Measurements from ENCODE around the gene RAD1.
"Not testable (repeated sequence)": the region's sequence is repeated elsewhere in the genome, so short reads cannot be mapped to it uniquely, and the experiment has no call there.

The RAD1 gene, protein sequence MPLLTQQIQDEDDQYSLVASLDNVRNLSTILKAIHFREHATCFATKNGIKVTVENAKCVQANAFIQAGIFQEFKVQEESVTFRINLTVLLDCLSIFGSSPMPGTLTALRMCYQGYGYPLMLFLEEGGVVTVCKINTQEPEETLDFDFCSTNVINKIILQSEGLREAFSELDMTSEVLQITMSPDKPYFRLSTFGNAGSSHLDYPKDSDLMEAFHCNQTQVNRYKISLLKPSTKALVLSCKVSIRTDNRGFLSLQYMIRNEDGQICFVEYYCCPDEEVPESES

DNA sequence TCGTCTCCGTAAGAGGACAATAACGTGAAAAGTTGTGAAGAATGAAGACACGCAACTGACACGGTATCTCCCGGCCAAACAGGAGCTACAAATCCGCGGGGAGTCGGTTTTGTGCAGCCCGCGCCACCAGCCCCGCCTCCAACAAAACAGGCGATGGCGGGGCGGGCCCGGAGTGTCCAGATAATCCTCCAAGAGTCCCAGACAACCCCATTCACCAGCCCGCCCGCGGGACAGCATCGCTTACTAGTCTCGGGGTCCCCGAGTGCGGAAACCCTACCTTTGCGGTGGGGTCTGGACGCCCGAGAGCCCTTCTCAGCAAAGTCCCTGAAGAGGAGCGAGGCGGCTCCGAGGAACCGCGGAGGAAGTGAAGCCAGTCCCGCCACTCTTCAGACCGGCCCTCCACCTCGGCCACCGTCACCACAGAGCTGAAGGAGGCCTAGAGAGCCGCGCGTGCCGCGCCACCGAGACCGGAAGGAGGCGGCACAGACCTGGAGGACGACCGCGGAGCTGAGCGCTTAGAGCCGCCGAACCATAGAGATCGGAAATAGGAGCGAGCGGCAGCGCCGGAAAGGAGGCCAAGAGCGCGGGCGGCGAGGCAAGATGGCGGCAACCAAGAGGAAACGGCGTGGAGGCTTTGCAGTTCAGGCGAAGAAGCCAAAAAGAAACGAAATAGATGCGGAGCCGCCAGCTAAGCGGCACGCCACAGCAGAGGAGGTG, at the start of gene RAD1, which contains the start of gene BRIX1:
Gene RAD1, minus strand, starts transcription at position 366 of the 717 bp plus-strand sequence. CDS start 612 bp downstream, outside the sequence.
Gene BRIX1, plus strand, starts transcription at position 573 of the 717 bp plus-strand sequence. Its CDS starts 28 bp downstream, at position 601.
- DNase-seq: peak; percentile 91

- DNase-seq: no peak
These were observed 44.0 kb upstream of the RAD1 start for GRCh38 chr5:34959323-34959722.

DNA sequence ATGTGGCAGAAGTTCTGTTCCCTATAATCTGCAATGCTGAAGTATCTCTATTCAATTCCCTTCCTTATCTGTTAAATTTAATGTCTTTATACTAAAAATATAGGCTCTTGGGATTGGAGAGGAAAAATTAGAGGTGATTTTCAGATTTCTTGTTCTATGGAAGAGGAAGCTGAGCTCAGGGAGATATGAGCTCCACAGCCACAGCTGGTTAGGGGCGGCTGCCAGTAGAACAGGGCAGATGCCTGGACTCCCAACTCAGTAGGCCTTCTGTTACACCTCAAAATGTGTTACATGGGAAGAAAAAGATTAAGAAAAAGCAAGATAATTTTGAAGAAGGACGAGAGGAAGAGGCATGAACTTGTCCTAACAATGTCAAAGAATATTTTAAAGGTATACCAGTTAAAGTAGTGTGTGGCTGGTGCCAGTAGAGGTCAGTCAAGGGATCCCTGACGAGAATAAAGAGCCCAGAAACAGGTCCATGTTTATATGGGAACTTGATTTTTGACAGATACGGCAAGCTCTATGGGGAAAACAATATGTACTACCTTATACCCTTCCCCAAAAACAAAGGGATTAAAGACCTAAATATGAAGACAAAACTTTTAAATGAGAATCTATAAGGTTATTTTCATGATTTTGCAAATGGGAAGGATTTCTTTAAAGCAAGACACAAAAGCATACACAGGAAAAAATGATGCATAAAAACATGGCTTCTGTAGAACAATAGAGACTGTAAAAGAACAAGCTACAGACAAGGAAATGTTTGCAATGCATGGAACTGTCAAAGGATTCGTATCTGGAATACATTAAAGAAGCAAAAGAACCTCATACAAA, 42.8 kb upstream of the RAD1 start:
- no peak for DNase-seq

- DNase-seq: no peak
These were observed 42.0 kb upstream of the RAD1 start for GRCh38 chr5:34957321-34957720.

DNA sequence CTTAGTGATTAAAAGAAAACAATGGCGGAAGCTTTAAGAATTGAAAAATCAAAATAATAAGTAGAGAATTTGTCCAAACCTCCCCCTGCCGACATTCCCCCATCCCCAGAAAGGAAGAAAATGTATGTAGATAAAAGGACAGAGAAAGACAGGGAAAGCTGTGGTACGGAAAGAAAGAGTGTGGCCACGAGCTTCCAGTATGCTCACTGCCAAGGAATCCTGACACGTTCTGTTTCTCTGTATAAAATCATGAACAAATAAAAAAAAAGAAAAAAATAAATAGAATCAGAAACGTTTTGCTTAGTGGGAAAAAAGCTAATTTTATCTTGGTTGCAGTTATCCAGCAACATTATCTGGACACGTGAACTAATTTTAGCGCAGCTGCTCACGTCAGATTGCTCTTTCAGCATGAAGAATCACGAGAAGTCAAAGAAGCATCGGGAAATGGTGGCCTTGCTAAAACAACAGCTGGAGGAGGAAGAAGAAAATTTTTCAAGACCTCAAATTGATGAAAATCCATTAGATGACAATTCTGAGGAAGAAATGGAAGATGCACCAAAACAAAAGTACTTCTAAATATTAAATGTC, 29.2 kb upstream of the RAD1 start:
- no peak for DNase-seq

- DNase-seq: no peak
These were observed 28.7 kb upstream of the RAD1 start for GRCh38 chr5:34944044-34944443.

GRCh38 chr5:34941936-34942335, 26.6 kb upstream of the RAD1 start:
- DNase-seq: no peak

DNA sequence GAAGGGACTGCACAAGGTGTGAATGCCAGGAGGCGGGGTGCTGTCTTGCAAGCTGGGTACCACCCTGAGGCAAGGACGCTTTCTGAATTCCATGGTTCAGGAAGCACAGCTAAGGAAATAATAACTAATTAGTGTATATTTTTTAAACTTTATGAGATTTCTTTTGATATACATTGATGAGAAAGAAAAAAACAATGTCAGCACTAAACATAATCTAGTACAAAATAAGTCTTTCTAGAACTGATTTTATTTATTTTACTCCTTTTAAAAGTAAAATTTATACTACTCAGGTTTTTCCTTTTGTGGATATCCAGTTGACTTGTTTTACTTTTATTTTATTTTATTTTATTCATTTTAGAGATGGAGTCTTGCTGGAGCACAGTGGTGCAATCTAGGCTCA, 17.6 kb upstream of the RAD1 start:
- DNase-seq: no peak

GRCh38 chr5:34930870-34931269, 15.6 kb upstream of the RAD1 start:
- DNase-seq: no peak

DNA sequence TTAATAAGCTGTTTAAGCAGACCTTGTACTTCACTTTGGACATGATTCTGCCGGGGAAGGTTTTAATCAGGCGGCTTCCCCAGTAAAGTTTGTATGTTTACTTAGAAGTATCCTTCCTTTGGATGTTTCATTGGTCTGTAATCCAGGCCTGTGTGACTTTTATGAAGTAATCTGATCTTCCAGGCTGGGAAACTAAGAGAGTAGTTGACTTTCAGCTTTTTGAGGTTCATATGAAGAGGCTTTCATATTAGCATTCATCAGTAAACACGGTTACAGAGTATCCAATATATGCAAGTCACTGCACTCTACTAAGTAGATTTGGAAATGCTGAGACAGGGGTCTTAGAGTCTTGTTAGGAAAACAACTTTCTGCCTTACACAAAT, 15.1 kb upstream of the RAD1 start:
- DNase-seq: no peak

DNA sequence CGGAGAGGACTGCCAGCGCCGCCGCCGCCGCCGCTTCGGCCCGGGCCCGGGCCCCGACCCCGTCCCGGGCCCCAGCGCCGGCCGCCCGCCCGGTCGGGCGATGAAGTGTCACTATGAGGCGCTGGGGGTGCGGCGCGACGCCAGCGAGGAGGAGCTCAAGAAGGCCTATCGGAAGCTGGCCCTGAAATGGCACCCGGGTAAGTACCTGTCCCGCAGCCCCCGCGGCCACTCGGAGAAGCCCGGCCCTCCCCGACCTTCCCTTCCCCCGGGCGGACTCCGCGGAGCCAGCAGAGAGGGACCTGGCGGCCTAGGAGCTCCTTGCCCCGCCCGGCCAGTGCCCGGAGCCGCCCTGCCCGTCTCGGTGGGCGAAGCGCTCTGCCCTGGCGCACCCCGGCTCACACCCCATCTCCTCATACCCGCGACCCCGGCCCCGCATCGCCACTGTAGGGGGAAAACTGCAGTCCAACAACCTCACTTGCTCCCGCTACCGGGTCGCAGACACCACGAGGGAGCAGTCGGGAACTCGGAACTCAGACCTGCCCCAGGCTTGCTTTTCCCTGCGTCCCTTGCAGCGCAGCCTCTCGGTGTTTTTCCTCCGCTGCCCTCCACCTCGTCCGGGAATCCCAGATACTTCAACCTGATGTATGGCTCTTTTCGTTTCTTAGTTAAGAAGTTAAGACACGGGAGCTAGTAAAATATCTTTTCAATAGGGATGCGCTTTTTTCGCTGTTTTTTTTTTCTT, 14.6 kb upstream of the RAD1 start:
- DNase-seq: peak; percentile 78

DNA sequence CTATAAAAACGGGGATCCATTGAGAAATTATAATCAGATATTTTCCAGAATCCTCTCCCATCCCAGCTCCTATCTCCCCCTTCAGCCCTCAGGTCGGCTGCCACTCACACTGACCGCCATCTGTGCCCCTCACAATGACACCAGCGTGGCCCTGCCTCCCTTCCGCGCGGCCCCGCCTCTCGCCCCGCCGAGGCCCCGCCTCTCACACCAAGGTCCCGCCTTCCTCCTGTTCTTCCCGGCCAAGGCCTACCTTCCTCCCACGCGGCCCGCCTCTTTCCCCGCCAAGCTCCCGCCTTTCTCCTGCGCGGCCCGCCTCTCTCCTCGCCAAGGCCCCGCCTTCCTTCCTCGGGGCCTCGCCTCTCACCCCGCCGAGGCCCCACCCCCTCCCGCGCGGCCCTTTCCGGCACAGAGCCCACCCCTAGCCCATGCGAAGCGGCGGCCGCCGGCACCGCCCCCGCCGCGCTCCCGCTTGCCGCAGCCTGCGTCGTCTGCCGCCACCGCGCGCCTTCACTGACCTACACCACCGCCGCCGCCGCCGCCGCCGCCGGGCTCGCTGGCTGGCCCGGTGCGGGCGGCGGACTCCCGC, 13.9 kb upstream of the RAD1 start, which contains the start of gene DNAJC21:
Gene DNAJC21, plus strand, starts transcription at position 426 of the 586 bp plus-strand sequence. CDS start 261 bp downstream, outside the sequence.
- DNase-seq: peak; percentile 96

GRCh38 chr5:34928267-34928666, 13.0 kb upstream of the RAD1 start:
- DNase-seq: no peak

DNA sequence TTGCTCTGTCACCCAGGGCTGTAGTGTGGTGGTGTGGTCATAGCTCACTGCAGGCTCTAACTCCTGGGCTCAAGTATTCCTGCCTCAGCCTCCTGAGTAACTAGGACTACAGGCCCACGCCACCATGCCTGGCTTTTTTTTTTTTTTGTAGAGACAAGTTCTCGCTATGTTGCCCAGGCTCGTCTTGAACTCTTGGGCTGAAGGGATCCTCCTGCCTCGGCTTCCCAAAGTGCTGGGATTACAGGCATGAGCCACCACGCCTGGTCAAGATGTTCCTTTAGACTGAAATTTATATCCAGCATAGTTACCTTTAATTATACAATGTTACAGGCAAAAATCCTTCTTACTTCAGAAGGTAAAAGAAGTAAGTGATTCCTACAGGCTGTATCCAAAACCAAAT, 12.5 kb upstream of the RAD1 start:
- no peak for DNase-seq

DNA sequence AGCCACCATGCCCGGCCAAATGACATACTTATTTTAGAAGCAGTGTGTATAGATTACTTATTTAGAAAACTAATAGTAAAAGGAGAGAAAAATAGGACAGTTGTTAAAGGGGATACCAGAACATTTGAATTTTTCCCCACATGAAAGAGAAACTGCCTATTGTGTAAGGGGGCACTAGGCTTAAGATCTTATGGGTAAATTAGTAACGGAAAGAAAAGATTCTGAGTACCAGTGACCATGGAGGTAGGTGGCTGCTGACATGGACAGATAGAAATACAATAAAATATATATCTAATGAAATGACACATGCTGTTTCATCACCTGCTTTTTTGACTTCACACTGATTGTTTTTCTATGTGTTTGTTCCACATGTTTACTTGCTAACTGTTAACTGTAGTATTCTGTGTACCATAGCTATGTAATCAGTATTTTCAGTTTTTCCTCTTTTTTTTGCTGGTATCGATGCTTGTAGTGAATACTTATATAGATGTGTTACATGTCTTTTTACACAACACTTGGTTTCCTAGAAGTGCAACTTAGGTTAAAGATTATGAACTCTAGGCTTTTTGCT, 11.1 kb upstream of the RAD1 start:
- DNase-seq: no peak

DNA sequence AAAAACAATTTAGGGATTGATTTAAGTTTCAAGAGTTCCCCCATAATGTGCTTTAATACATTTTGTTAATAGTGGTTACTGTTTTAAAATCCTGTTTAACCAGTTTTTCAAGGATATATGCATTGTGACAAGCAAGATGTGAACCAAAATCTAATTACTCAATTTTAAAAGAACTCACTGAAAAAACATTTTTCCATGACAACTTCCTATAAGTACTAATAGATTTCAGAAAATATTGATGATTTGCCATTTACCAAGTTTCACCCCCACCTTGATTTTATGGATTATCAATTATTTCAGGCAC, 9.1 kb upstream of the RAD1 start:
- no peak for DNase-seq

- peak; percentile 8 for DNase-seq
These were observed 8.6 kb upstream of the RAD1 start for GRCh38 chr5:34923694-34924461.

- not testable (repeated sequence) for DNase-seq
These were observed 8.0 kb upstream of the RAD1 start for GRCh38 chr5:34923256-34923655.

DNA sequence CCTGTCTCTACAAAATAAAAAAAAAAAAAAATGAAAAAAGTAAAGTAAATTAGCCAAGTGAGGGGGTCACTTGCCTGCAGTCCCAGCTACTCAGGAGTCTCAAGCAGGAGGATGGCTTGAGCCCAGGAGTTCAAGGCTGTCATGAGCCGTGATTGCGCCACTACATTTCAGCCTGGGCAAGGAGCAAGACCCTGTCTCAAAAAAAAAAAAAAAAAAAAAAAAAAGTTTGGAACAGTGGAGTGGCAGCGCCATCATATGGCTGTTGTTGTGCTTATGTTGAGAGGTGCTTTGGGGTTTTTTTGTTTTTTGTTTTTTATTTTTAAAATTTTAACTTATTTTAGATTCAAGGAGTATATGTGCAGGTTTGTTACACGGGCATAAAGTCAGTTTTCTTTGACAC, 3.8 kb upstream of the RAD1 start:
- DNase-seq: no peak

GRCh38 chr5:34918025-34918424, 2.7 kb upstream of the RAD1 start:
- DNase-seq: no peak

GRCh38 chr5:34916518-34916917, 1.2 kb upstream of the RAD1 start:
- DNase-seq: no peak

Measured in activated gamma-delta T cell treated with Interleukin-2 at 50 U/mL for 16 hours (primary cell).